Muscle layer of duodenum (tissue), 2 donors: ENCODE results near the gene ARHGEF38.
"Not testable (repeated sequence)": the region's sequence is repeated elsewhere in the genome, so short reads cannot be mapped to it uniquely, and the experiment has no call there.

Experiments used
- H3K27ac ChIP-seq: one replicate; pipeline ENCODE4 v1.7.0; 2013; ENCODE audit warnings: mild to moderate bottlenecking, low read length
- H3K27me3 ChIP-seq: one replicate; pipeline ENCODE4 v1.7.0; 2013; ENCODE audit warnings: low read depth, mild to moderate bottlenecking, control low read depth, low read length
- H3K36me3 ChIP-seq, 2 donors: one replicate each; pipeline ENCODE4 v1.7.0; 2013; ENCODE audit warnings: low read length in 2 of 2, control low read depth in 1 of 2, mild to moderate bottlenecking in 1 of 2; ENCODE audit not compliant: insufficient read depth in 2 of 2, control insufficient read depth in 1 of 2
- H3K4me1 ChIP-seq, 2 donors: one replicate each; pipeline ENCODE4 v1.7.0; 2013; ENCODE audit warnings: low read length in 2 of 2, mild to moderate bottlenecking in 2 of 2, control low read depth in 1 of 2, moderate library complexity in 1 of 2; ENCODE audit not compliant: insufficient read depth in 2 of 2, control insufficient read depth in 1 of 2
- H3K4me3 ChIP-seq, 2 donors: one replicate each; pipeline ENCODE4 v1.7.0; 2013; ENCODE audit warnings: low read length in 2 of 2, low read depth in 1 of 2, mild to moderate bottlenecking in 1 of 2
- H3K9me3 ChIP-seq, 2 donors: one replicate each; pipeline ENCODE4 v1.7.0; 2013; ENCODE audit warnings: low read length in 2 of 2, control low read depth in 1 of 2, mild to moderate bottlenecking in 1 of 2; ENCODE audit not compliant: control insufficient read depth in 1 of 2
- donor health status: healthy.

Gene ARHGEF38

GRCh38 chr4:105661028-105661427, 108.6 kb downstream of the ARHGEF38 start:
- H3K9me3 ChIP-seq: no peaks in the 10 kb centered on the region
- no peaks in the 10 kb centered on the region for H3K36me3 ChIP-seq
- H3K4me3 ChIP-seq: no peak overlapping the region
- no peaks in the 10 kb centered on the region for H3K27me3 ChIP-seq
- H3K27ac ChIP-seq: no peak overlapping the region
- no peaks in the 10 kb centered on the region for H3K4me1 ChIP-seq

DNA sequence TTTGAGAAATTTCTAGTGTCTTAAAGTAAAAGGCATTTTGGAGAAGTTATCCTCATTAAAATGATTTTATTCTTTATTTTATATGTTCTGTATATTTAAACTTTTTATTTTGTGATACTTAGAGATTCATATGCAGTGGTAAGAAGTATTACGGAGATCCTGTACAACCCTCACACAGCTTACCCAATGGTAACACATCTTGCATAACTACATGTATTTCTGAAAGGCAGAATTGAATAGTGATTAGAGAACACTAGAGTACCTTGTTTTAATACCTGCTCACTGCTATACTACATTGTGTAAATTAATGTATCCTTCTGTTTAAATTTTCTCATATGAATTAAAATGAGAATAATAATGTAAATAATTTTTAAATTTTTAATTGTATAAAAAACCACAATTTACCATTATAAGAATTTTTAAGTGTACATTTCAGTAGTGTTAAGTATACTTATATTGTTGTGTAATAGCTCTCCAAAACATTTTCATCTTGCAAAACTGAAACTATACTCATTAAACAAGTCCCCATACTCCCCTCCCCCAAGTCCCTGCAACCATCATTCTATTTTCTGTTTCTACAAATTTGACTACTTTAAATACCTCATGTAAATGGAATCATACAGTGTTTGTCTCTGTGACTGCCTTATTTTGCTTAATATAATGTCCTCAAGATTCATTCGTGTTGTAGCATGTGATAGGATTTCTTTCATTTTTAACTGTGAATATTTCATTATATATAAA, 110.7 kb downstream of the ARHGEF38 start:
- Histone ChIP-seq H3K27me3 (no peaks in the 10 kb centered on the region), H3K36me3 (no peaks in the 10 kb centered on the region), H3K9me3 (no peaks in the 10 kb centered on the region), H3K4me3 (no peak overlapping the region), H3K27ac (no peak overlapping the region), H3K4me1 (no peaks in the 10 kb centered on the region)

- Histone ChIP-seq H3K4me1 (no peaks in the 10 kb centered on the region), H3K27me3 (no peaks in the 10 kb centered on the region), H3K9me3 (no peaks in the 10 kb centered on the region), H3K36me3 (no peaks in the 10 kb centered on the region), H3K4me3 (no peak overlapping the region), H3K27ac (no peak overlapping the region)
These were observed 114.3 kb downstream of the ARHGEF38 start for GRCh38 chr4:105666693-105667092.

DNA sequence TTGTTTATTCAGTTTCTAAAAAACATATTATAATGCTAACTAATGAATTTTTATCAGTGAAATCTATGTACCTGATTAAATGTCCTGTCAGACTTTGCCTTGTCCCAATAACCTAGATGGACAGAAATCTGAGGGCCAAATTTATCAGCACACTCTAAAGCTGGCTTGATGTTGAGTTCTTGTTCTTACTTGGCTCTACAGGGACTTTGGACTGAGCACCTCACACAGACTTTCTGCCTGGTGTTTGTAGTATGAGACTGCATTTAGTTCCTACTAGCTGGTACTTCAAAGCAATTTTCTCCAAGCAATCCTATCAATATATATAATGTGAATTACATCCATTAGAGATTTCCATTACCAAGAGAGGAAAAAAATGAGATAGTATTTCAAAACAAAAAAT, 118.3 kb downstream of the ARHGEF38 start:
- H3K4me1 ChIP-seq: no peaks in the 10 kb centered on the region
- no peaks in the 10 kb centered on the region for H3K36me3 ChIP-seq
- no peaks in the 10 kb centered on the region for H3K9me3 ChIP-seq
- H3K4me3 ChIP-seq: no peak overlapping the region
- H3K27ac ChIP-seq: no peak overlapping the region
- no peaks in the 10 kb centered on the region for H3K27me3 ChIP-seq

GRCh38 chr4:105671301-105671700, 118.9 kb downstream of the ARHGEF38 start:
- no peaks in the 10 kb centered on the region for H3K4me1 ChIP-seq
- H3K9me3 ChIP-seq: no peaks in the 10 kb centered on the region
- no peak overlapping the region for H3K27ac ChIP-seq

DNA sequence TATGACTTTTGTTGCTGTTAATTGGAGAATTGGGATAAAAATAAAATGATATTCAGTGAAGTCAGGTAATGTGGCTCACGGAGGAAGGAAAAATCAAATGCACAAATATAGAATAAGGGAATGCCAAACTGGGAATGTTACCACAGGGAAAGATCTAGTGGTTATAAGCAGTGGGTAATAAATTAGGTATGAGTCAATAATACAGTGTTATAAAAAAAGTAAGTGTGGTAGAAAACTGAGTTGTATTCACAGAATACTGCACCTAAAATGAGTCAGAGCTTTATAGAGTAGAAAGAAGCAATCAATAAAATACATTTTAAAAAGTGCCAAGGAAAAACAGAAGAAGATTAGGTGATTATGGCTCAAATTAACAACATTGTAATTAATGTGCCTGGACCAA, 121.6 kb downstream of the ARHGEF38 start:
- H3K4me3 ChIP-seq: no peak overlapping the region
- no peaks in the 10 kb centered on the region for H3K36me3 ChIP-seq
- H3K27me3 ChIP-seq: no peaks in the 10 kb centered on the region
- H3K9me3 ChIP-seq: no peaks in the 10 kb centered on the region
- no peaks in the 10 kb centered on the region for H3K4me1 ChIP-seq
- no peak overlapping the region for H3K27ac ChIP-seq

More at GRCh38 chr4:105671301-105671700, 118.9 kb downstream of the ARHGEF38 start:
- Histone ChIP-seq H3K36me3 (no peaks in the 10 kb centered on the region), H3K4me3 (no peak overlapping the region), H3K27me3 (no peaks in the 10 kb centered on the region)

DNA sequence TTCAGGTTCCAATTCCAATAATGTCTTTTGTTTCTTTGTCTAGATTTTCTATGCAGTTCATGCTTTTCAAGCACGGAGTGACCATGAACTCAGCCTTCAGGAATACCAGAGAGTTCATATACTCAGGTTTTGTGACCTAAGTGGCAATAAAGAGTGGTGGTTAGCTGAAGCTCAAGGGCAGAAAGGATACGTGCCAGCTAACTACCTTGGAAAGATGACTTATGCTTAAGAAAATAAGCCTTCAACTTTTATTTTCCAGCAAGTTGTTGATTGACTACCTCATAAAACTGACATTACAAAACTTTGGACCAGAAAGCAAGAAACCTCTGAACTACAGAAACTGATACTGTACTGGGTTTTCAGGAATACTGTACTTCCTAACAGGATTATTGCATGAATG, 125.3 kb downstream of the ARHGEF38 start:
- H3K27ac ChIP-seq: no peak overlapping the region
- H3K9me3 ChIP-seq: no peaks in the 10 kb centered on the region
- peaks cover 3 to 6% of the 10 kb centered on the region in 2 donors for H3K36me3 ChIP-seq

DNA sequence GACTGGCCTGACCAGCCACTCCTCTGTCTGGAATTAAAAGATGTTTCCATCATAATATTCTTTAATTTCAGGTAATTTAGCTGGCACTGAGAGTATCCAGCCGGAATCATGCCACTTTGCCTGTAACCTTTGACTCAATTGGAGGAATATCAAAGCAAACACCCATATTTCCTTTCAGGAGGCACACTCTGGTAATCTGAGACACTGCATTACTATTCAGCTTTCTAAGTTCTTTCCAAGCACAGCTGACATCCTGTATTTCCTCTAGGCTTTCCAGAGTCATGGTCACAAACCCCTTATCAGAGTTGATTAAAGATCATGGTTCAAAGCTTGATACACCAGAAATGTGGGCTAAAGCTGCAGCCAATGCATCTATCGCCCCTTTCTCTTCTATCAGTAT, 126.8 kb downstream of the ARHGEF38 start:
- Histone ChIP-seq H3K27ac (no peak overlapping the region), H3K4me1 (no peaks in the 10 kb centered on the region), H3K27me3 (no peaks in the 10 kb centered on the region), H3K36me3 (peaks cover 9 to 13% of the 10 kb centered on the region in 2 donors), H3K4me3 (no peak overlapping the region), H3K9me3 (no peaks in the 10 kb centered on the region)

More for the DNA sequence above, 125.3 kb downstream of the ARHGEF38 start:
- H3K4me3 ChIP-seq: no peak overlapping the region
- H3K4me1 ChIP-seq: no peaks in the 10 kb centered on the region
- no peaks in the 10 kb centered on the region for H3K27me3 ChIP-seq

GRCh38 chr4:105683038-105683437, 130.6 kb downstream of the ARHGEF38 start:
- Histone ChIP-seq H3K4me1 (no peaks in the 10 kb centered on the region), H3K9me3 (no peaks in the 10 kb centered on the region), H3K27ac (no peak overlapping the region), H3K4me3 (no peak overlapping the region), H3K27me3 (no peaks in the 10 kb centered on the region), H3K36me3 (peaks cover 21 to 23% of the 10 kb centered on the region in 2 donors)

- H3K27me3 ChIP-seq: no peaks in the 10 kb centered on the region
- H3K4me3 ChIP-seq: no peak overlapping the region
- H3K9me3 ChIP-seq: no peaks in the 10 kb centered on the region
- no peak overlapping the region for H3K27ac ChIP-seq
- peaks cover 38 to 50% of the 10 kb centered on the region in 2 donors for H3K36me3 ChIP-seq
- no peaks in the 10 kb centered on the region for H3K4me1 ChIP-seq
These were observed 134.2 kb downstream of the ARHGEF38 start for GRCh38 chr4:105686571-105686970.

DNA sequence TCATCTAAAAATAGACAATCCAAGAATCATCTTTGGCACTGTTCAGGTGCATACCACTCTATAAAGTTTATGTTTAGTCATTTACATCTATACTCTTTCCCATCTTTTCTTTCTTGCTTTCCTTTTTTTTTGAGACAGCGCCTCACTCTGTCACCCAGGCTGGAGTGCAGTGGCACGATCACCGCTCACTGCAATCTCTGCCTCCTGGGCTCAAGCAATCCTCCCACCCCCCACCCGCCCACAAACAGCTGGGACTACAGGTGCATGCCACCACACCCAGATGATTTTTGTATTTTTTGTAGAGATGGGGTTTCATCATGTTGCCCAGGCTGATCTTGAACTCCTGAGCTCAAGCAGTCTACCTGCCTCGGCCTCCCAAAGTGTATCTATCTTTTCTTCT, 142.4 kb downstream of the ARHGEF38 start:
- not testable (repeated sequence) for H3K4me1 ChIP-seq, H3K4me3 ChIP-seq, H3K27me3 ChIP-seq, H3K9me3 ChIP-seq, H3K27ac ChIP-seq
- H3K36me3 ChIP-seq: peaks cover 42 to 46% of the 10 kb centered on the region in 2 donors

GRCh38 chr4:105695832-105696231, 143.4 kb downstream of the ARHGEF38 start:
- not testable (repeated sequence) for H3K27ac ChIP-seq, H3K4me3 ChIP-seq, H3K9me3 ChIP-seq, H3K4me1 ChIP-seq, H3K27me3 ChIP-seq
- H3K36me3 ChIP-seq: peaks cover 36 to 44% of the 10 kb centered on the region in 2 donors
